Neural cell (in vitro differentiated cells): ENCODE results near the gene TPM2. TPM values are rescaled to one million over a fixed set of nuclear protein-coding genes. Genes with fewer than 3 reads are reported as not detected.

Source experiments
- H2AFZ ChIP-seq: fragments of 200-600, 300-800 bp; sonication (generic), shearing (Covaris generic); 2 replicates; pipeline ENCODE4 v1.6.0; 2014; ENCODE audit warnings: low read depth, mild to moderate bottlenecking, antibody characterized with exemption, low read length, moderate library complexity
- H3F3A ChIP-seq: fragments of 200-600 bp; shearing (Covaris generic); 2 replicates; pipeline ENCODE4 v1.6.1; 2016; ENCODE audit warnings: mild to moderate bottlenecking, moderate library complexity, mixed read lengths, antibody characterized with exemption, low read length; ENCODE audit not compliant: insufficient read depth, poor library complexity, severe bottlenecking
- H3K27ac ChIP-seq: fragments of 200-600, 300-800 bp; sonication (generic), shearing (Covaris generic); 2 replicates; pipeline ENCODE4 v1.5.1; 2014; ENCODE audit warnings: mild to moderate bottlenecking, low read length, moderate library complexity
- H3K27me3 ChIP-seq: fragments of 300-800, 200-600 bp; sonication (generic), shearing (Covaris generic); 2 replicates; pipeline ENCODE4 v1.6.0; 2014; ENCODE audit warnings: mild to moderate bottlenecking, low read depth, low read length, moderate library complexity; ENCODE audit not compliant: insufficient read depth
- H3K36me3 ChIP-seq: fragments of 300-800, 200-600 bp; sonication (generic), shearing (Covaris generic); 2 replicates; pipeline ENCODE4 v1.5.1; 2014; ENCODE audit warnings: mild to moderate bottlenecking, antibody characterized with exemption, low read length, moderate library complexity; ENCODE audit not compliant: insufficient read depth
- H3K4me2 ChIP-seq: fragments of 300-800, 200-600 bp; sonication (generic), shearing (Covaris generic); 2 replicates; pipeline ENCODE4 v1.6.0; 2014; ENCODE audit warnings: mild to moderate bottlenecking, low read length
- H3K4me3 ChIP-seq: fragments of 300-800, 200-600 bp; sonication (generic), shearing (Covaris generic); 2 replicates; pipeline ENCODE4 v1.5.1; 2014; ENCODE audit warnings: mild to moderate bottlenecking, low read length, moderate library complexity
- H3K79me2 ChIP-seq: fragments of 200-600 bp; shearing (Covaris generic); replicated peaks from 2 replicates; pipeline ENCODE4 v1.6.0; 2014; ENCODE audit warnings: mild to moderate bottlenecking, low read length, moderate library complexity; ENCODE audit not compliant: insufficient read depth
- H3K9ac ChIP-seq: fragments of 300-800, 200-600 bp; sonication (generic), shearing (Covaris generic); 2 replicates; pipeline ENCODE4 v1.6.1; 2016; ENCODE audit warnings: mild to moderate bottlenecking, low read length, mixed read lengths
- H3K9me2 ChIP-seq: fragments of 200-600 bp; shearing (Covaris generic); 2 replicates; pipeline ENCODE4 v1.6.1; 2016; ENCODE audit warnings: mild to moderate bottlenecking, low read length, mixed read lengths; ENCODE audit not compliant: insufficient read depth
- H3K9me3 ChIP-seq: fragments of 200-600, 300-800 bp; sonication (generic), shearing (Covaris generic); 2 replicates; pipeline ENCODE4 v1.6.1; 2016; ENCODE audit warnings: mild to moderate bottlenecking, mixed run types, low read length, moderate library complexity, mixed read lengths
- H4K20me1 ChIP-seq: fragments of 200-600 bp; shearing (Covaris generic); 2 replicates; pipeline ENCODE4 v1.6.1; 2016; ENCODE audit warnings: mild to moderate bottlenecking, mixed run types; ENCODE audit not compliant: insufficient read depth
- EP300 ChIP-seq: fragments of 450-650 bp; conservative IDR thresholded peaks from 2 replicates; pipeline ENCODE4 v1.6.1; 2014; ENCODE audit warnings: antibody characterized with exemption, mild to moderate bottlenecking, moderate library complexity; ENCODE audit not compliant: poor library complexity, severe bottlenecking
- EZH2 ChIP-seq: fragments of 200-600, 300-800 bp; shearing (Covaris generic), sonication (generic); IDR thresholded peaks from 2 replicates; pipeline ENCODE4 v1.6.1; 2014; ENCODE audit warnings: antibody characterized with exemption, low read length, borderline replicate concordance, mild to moderate bottlenecking; ENCODE audit not compliant: insufficient read depth, poor library complexity, severe bottlenecking
- MXI1 ChIP-seq: fragments of 450-650 bp; conservative IDR thresholded peaks from 2 replicates; pipeline ENCODE4 v1.6.1; 2014; ENCODE audit warnings: antibody characterized with exemption, mild to moderate bottlenecking; ENCODE audit not compliant: poor library complexity, severe bottlenecking
- POLR2AphosphoS5 ChIP-seq: IDR thresholded peaks from 2 replicates; pipeline ENCODE4 v1.6.1; 2012
- RAD21 ChIP-seq: fragments of 450-650 bp; conservative IDR thresholded peaks from 2 replicates; pipeline ENCODE4 v1.6.1; 2014; ENCODE audit warnings: antibody characterized with exemption, mild to moderate bottlenecking, moderate library complexity
- SMC3 ChIP-seq: fragments of 450-650 bp; conservative IDR thresholded peaks from 2 replicates; pipeline ENCODE4 v1.6.1; 2014; ENCODE audit warnings: antibody characterized with exemption, mild to moderate bottlenecking, moderate library complexity; ENCODE audit not compliant: poor library complexity
- TAF1 ChIP-seq: IDR thresholded peaks from 2 replicates; pipeline ENCODE4 v1.6.1; 2012; ENCODE audit warnings: low read depth
- polyA plus RNA-seq: library from polyadenylated mRNA; depleted of rRNA; stranded (reverse); fragments of >200 nt; gene quantifications from 2 replicates; pipeline ENCODE4 v1.2.3, GENCODE V29; 2014
- TF ChIP-seq, protein P1 (sequence below): fragments of 450-650 bp; IDR thresholded peaks from 2 replicates; pipeline ENCODE4 v1.5.1; 2014; ENCODE audit warnings: antibody characterized with exemption, mild to moderate bottlenecking, moderate library complexity; ENCODE audit not compliant: poor library complexity, severe bottlenecking
- TF ChIP-seq, protein P2 (sequence below): IDR thresholded peaks from 2 replicates; pipeline ENCODE4 v1.6.1; 2012; ENCODE audit warnings: borderline replicate concordance

The TPM2 gene
- polyA plus RNA-seq, 1 donor from 2014 or later, result not detected

DNA sequence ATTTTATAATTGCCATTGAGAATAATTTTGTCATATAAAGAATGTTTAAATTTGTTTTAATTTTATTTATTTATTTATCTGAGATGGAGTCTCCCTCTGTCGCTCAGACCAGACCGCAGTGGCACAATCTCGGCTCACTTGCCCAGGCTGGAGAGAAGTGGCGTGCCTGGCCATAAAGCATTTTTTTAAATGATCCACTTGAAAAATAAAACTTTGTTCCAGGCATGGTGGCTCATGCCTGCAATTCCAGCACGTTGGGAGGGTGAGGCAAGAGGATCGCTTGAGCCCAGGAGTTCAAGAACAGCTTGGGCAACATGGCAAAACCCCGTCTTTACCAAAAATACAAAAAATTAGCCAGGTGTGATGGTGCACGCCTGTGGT is 36.9 kb downstream of the TPM2 start:
- Histone ChIP-seq H3K9me3 (no peaks in the 10 kb centered on the region), H2AFZ (no peak overlapping the region), H3K9ac (no peak overlapping the region), H3K27me3 (no peaks in the 10 kb centered on the region), H3K4me2 (no peak overlapping the region), H3K4me3 (no peak overlapping the region), H3K36me3 (no peaks in the 10 kb centered on the region), H3K9me2 (no peaks in the 10 kb centered on the region), H3F3A (no peaks in the 10 kb centered on the region), H3K79me2 (no peaks in the 10 kb centered on the region), H3K27ac (no peak overlapping the region), H4K20me1 (no peaks in the 10 kb centered on the region)
- TF ChIP-seq, protein P1, sequence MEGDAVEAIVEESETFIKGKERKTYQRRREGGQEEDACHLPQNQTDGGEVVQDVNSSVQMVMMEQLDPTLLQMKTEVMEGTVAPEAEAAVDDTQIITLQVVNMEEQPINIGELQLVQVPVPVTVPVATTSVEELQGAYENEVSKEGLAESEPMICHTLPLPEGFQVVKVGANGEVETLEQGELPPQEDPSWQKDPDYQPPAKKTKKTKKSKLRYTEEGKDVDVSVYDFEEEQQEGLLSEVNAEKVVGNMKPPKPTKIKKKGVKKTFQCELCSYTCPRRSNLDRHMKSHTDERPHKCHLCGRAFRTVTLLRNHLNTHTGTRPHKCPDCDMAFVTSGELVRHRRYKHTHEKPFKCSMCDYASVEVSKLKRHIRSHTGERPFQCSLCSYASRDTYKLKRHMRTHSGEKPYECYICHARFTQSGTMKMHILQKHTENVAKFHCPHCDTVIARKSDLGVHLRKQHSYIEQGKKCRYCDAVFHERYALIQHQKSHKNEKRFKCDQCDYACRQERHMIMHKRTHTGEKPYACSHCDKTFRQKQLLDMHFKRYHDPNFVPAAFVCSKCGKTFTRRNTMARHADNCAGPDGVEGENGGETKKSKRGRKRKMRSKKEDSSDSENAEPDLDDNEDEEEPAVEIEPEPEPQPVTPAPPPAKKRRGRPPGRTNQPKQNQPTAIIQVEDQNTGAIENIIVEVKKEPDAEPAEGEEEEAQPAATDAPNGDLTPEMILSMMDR, result no peak
- TF ChIP-seq MXI1 (no peak), RAD21 (no peak), EZH2 (no peak), EP300 (no peak), SMC3 (no peak), POLR2AphosphoS5 (no peak), TAF1 (no peak)
- TF ChIP-seq, protein P2, sequence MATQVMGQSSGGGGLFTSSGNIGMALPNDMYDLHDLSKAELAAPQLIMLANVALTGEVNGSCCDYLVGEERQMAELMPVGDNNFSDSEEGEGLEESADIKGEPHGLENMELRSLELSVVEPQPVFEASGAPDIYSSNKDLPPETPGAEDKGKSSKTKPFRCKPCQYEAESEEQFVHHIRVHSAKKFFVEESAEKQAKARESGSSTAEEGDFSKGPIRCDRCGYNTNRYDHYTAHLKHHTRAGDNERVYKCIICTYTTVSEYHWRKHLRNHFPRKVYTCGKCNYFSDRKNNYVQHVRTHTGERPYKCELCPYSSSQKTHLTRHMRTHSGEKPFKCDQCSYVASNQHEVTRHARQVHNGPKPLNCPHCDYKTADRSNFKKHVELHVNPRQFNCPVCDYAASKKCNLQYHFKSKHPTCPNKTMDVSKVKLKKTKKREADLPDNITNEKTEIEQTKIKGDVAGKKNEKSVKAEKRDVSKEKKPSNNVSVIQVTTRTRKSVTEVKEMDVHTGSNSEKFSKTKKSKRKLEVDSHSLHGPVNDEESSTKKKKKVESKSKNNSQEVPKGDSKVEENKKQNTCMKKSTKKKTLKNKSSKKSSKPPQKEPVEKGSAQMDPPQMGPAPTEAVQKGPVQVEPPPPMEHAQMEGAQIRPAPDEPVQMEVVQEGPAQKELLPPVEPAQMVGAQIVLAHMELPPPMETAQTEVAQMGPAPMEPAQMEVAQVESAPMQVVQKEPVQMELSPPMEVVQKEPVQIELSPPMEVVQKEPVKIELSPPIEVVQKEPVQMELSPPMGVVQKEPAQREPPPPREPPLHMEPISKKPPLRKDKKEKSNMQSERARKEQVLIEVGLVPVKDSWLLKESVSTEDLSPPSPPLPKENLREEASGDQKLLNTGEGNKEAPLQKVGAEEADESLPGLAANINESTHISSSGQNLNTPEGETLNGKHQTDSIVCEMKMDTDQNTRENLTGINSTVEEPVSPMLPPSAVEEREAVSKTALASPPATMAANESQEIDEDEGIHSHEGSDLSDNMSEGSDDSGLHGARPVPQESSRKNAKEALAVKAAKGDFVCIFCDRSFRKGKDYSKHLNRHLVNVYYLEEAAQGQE, result no peak

DNA sequence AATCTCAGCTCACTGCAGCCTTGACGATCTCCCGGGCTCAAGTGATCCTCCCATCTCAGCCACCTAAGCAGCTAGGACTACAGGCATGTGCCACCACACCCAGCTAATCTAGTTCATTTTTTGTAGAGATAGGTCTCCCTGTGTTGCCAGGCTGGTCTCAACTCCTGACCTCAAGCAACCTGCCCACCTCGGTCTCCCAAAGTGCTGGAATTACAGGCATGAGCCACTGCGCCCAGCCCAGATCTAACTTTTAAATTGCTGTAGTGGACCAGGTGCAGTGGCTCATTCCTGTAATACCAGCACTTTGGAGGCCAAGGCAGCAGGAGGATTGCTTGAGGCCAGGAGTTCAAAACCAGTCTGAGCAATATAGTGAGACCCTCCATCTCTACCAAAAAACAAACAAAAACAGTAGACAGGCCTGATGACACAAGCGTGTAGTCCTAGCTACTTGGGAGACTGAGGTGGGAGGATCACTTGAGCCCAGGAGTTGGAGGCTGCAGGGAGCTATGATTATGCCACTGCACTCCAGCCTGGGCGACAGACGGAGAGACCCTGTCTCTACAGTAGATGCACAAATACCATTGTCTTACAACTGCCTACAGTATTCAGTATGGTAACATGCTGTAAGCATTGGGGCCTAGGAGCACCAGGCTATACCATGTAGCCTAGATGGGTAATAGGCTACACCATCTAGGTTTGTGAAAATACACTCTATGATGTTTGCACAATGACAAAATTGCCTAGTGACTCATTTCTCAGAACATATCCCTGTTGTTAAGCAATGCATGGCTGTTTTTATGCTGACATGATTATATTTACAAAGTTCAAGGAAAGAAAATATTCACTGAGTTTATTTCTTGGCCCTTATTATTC is 37.5 kb downstream of the TPM2 start:
- Histone ChIP-seq H3K27ac (no peak overlapping the region), H3K4me2 (no peak overlapping the region), H2AFZ (no peak overlapping the region), H3K4me3 (no peak overlapping the region), H3K27me3 (no peaks in the 10 kb centered on the region), H3F3A (no peaks in the 10 kb centered on the region), H3K9me2 (no peaks in the 10 kb centered on the region), H3K36me3 (no peaks in the 10 kb centered on the region), H4K20me1 (no peaks in the 10 kb centered on the region), H3K9me3 (no peaks in the 10 kb centered on the region), H3K9ac (no peak overlapping the region), H3K79me2 (no peaks in the 10 kb centered on the region)
- no peak for TF ChIP-seq RAD21
- no peak for TF ChIP-seq EZH2
- TF ChIP-seq MXI1, result no peak
- no peak for TF ChIP-seq SMC3
- TF ChIP-seq, protein P2, result no peak
- TF ChIP-seq, protein P1, result no peak
- no peak for TF ChIP-seq EP300
- no peak for TF ChIP-seq POLR2AphosphoS5
- no peak for TF ChIP-seq TAF1
